Bronchial epithelial cell (primary cell): ENCODE measurements around the gene CHRNA4. TPM values are rescaled to one million over a fixed set of nuclear protein-coding genes. Genes with fewer than 3 reads are reported as not detected.

ENCODE experiments used
- DNase-seq: peaks from one replicate; pipeline ENCODE4 v3.0.0-alpha.2; 2010; ENCODE audit warnings: low read depth
- FAIRE-seq: peaks from 2 replicates; lab custom pipeline; 2011; peaks lifted over from hg19 to GRCh38; lab: Jason Lieb, UNC
- H3K27me3 ChIP-seq: 2 replicates; pipeline ENCODE4 v1.5.1; 2011; ENCODE audit warnings: low read length; ENCODE audit not compliant: control insufficient read depth, insufficient read depth
- H3K36me3 ChIP-seq: 2 replicates; pipeline ENCODE4 v1.5.1; 2011; ENCODE audit warnings: low read length; ENCODE audit not compliant: control insufficient read depth, insufficient read depth
- H3K4me3 ChIP-seq: 2 replicates; pipeline ENCODE4 v1.5.1; 2011; ENCODE audit warnings: mild to moderate bottlenecking, low read depth, low read length, control low read depth
- total RNA-seq: library from RNA; depleted of rRNA; stranded (reverse); fragments of >200 nt; gene quantifications from 2 replicates; pipeline ENCODE4 v1.2.1, GENCODE V29; 2014
- TF ChIP-seq, protein P1 (sequence below): IDR thresholded peaks from 2 replicates; pipeline ENCODE4 v1.5.1; 2011; ENCODE audit warnings: mild to moderate bottlenecking, moderate library complexity, low read length, control low read depth, inconsistent platforms; ENCODE audit not compliant: insufficient read depth, severe bottlenecking

The CHRNA4 gene
- total RNA-seq, 1 donor from 2014 or later, result not detected

DNA sequence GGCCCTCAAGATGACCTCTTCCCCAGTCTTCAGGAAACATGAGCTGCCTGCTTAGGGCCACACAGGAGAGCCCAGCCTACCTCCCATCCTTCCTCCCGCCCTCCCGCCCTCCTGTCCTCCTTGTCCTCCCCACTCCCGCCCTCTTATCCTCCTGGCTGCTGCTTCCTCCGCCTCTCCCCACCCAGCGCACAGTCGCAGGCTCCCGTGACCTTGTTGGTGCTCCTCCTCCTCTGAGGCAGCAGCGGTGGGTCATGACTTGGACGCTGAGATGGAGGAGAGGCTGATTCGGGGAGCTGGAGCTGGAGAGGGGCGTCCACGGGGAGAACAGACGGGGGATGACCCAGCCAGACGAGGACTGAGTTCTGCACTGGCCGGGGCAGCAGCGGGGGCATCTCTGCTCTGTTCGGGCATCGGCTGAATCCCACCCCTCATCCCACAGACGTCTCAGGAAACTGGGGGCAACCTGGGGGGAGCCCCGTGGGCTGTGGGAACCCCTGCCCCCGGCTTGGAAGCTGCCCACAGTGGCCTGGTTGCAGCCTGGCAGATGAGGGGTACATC is 32.4 kb downstream of the CHRNA4 start:
- DNase-seq (no peak), FAIRE-seq (no peak)

DNA sequence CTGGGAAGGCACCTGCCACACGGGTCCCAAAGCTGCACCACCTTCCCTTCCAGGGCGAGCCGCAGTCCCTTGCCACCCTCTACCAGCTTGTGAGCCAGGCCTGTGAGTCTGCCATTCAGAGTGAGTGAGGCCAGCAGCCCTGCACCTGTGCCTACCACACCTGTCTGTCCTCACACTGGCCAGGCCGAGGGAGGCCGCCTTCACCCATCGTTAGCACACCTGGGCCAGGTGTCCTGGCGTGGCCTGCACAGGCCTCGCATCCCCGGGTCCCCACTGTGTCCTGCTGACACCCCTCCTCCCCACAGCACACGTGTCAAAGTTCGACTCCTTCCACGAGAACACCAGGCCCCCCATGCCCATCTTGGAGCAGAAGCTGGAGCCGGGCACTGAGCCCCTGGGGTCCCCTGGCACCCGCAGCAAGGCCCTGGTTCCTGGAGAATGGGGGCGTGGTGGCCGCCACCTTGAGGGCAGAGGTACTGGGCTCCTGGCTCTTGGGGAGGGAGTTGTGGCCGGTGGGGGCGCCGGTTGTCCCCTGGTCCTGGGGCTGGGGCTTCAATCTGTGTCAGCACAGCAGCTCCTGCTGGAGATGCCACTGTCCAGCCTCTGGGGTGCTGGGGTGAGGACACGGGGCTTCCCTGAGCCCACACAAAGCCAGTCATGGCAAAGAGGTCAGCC is 33.0 kb downstream of the CHRNA4 start:
- FAIRE-seq (no peak), DNase-seq (no peak)
- H3K36me3 ChIP-seq, result no peaks in the 10 kb centered on the region
- H3K27me3 ChIP-seq, result no peaks in the 10 kb centered on the region
- H3K4me3 ChIP-seq, result no peak overlapping the region
- TF ChIP-seq, protein P1, sequence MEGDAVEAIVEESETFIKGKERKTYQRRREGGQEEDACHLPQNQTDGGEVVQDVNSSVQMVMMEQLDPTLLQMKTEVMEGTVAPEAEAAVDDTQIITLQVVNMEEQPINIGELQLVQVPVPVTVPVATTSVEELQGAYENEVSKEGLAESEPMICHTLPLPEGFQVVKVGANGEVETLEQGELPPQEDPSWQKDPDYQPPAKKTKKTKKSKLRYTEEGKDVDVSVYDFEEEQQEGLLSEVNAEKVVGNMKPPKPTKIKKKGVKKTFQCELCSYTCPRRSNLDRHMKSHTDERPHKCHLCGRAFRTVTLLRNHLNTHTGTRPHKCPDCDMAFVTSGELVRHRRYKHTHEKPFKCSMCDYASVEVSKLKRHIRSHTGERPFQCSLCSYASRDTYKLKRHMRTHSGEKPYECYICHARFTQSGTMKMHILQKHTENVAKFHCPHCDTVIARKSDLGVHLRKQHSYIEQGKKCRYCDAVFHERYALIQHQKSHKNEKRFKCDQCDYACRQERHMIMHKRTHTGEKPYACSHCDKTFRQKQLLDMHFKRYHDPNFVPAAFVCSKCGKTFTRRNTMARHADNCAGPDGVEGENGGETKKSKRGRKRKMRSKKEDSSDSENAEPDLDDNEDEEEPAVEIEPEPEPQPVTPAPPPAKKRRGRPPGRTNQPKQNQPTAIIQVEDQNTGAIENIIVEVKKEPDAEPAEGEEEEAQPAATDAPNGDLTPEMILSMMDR, result no peak

More for the DNA sequence above, 32.4 kb downstream of the CHRNA4 start:
- Histone ChIP-seq H3K4me3 (no peak overlapping the region), H3K36me3 (no peaks in the 10 kb centered on the region), H3K27me3 (no peaks in the 10 kb centered on the region)
- TF ChIP-seq, protein P1, result no peak

DNA sequence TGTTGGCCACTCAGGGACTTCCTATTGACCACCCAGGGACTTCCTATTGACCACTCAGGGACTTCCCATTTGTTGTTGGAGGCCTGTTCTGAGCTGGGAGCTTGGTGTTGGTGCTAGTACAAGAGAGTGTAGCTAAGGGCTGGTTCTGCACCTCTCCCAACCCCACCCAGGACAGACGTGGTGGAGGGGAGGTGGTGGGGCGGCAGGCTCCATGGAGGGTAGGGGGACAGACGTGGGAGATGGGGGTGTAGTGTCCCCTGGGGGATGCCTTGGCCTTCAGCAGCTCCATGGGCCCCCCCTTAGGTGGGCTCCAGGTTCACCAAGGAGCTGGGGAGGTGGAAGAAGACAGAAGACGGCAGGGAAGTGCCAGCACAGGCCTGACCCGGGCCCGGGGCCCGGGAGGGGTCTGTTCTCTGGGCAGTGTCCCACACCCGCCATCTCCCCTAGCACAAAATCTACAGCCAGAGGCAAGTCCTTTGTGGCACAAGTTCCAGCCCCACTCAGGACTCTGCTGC is 33.9 kb downstream of the CHRNA4 start:
- H3K36me3 ChIP-seq, result no peaks in the 10 kb centered on the region
- DNase-seq, result no peak
- no peak overlapping the region for H3K4me3 ChIP-seq
- TF ChIP-seq, protein P1, result no peak
- FAIRE-seq, result no peak
- H3K27me3 ChIP-seq, result no peaks in the 10 kb centered on the region

DNA sequence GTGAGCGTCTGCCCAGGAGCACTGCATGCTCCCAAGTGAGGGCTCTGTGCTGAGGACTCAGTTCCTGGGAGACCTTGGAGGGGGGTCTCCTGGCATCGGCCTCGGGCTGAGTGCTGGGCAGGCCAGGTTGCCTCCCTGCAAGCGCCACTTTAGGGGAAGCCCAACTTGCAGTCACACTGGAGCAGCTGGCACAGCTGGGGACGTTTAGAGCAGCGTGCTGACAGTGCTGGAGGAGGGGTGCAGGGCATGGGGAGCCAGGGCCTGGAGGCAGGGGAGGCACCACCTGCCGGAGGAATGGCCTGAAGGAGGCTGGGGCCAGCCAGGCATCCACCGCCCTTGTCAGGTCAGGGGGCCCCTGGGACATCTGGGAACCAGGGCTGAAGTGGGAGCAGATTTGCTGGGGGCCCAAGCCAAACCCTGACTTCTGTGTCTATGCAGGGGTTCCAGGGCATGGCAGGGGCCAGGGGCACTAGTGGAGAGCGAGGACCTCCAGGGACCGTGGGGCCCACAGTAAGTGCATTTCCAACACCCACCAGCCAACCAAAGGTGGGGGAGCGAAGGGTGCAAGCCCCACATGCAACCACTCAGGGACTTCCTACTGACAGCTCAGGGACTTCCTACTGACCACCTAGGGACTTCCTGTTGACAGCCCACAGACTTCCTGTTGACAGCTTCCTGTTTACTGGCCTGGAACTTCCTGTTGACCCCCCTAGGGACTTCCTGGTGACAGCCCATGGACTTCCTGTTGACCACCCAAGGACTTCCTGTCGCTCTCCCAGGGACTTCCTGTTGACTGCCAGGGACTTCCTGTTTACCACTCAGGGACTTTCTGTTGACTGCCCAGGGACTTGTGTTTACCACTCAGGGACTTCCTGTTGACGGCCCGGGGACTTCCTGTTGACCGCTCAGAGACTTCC is 34.6 kb downstream of the CHRNA4 start:
- Histone ChIP-seq H3K4me3 (no peak overlapping the region), H3K36me3 (no peaks in the 10 kb centered on the region), H3K27me3 (no peaks in the 10 kb centered on the region)
- DNase-seq (no peak), FAIRE-seq (no peak)
- TF ChIP-seq, protein P1, result no peak

DNA sequence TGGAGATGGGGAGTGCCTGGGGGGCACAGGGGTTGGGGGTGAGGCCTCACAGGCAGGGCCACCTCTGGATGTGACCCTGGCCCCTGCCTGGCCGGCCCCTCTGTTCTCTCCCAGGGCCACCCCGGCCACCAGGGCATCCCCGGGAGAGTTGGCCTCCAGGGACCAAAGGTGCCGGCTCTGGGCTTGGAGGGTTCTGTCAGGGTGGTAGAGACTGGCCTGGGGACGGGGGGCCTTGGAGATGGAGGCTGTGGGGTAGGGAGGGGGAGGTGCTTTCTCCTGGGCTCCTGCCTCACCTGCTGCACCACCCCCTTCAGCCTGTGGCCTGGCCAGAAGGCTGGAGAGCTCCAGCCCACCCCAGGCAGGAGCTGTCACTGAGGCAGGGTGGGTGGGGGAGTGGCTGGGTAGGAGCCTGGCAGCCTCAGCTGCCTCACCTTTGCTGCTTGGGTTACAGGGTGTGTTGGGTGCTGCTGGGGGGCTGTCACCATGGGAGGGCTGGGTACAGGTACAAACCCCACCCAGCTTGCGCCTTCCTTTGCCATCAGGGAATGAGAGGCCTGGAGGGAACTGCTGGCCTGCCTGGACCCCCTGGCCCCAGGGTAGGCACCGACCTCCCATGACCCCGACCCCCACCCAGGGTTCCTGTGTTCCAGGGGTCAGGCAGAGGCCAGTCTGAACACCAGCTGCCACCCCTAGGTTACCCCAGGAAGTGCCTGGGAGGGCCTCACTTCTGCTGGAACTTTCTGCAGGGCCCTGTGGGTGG is 35.4 kb downstream of the CHRNA4 start:
- Histone ChIP-seq H3K36me3 (no peaks in the 10 kb centered on the region), H3K4me3 (no peak overlapping the region), H3K27me3 (no peaks in the 10 kb centered on the region)
- TF ChIP-seq, protein P1, result no peak
- FAIRE-seq (no peak), DNase-seq (no peak)
